ENCODE measurements around the gene GEMIN2.
"Not testable (repeated sequence)": the region's sequence is repeated elsewhere in the genome, so short reads cannot be mapped to it uniquely, and the experiment has no call there.

GEMIN2 gene

DNA sequence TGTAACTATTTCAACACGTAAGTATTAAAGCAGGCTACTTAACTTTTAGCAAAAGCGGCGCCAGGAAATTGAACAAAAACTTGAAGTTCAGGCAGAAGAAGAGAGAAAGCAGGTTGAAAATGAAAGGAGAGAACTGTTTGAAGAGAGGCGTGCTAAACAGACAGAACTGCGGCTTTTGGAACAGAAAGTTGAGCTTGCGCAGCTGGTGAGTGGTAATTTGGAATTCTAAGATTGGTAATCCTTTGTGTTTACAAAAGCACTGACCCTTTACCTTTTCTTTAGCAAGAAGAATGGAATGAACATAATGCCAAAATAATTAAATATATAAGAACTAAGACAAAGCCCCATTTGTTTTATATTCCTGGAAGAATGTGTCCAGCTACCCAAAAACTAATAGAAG, 64.9 kb downstream of the GEMIN2 start:
- DNase-seq = no peak

DNA sequence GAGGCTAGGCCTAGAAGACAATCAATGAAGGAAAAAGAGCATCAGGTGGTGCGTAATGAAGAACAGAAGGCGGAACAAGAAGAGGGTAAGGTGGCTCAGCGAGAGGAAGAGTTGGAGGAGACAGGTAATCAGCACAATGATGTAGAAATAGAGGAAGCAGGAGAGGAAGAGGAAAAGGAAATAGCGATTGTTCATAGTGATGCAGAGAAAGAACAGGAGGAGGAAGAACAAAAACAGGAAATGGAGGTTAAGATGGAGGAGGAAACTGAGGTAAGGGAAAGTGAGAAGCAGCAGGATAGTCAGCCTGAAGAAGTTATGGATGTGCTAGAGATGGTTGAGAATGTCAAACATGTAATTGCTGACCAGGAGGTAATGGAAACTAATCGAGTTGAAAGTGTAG, 66.4 kb downstream of the GEMIN2 start:
- DNase-seq = no peak

GRCh38 chr14:39181026-39181692, 67.0 kb downstream of the GEMIN2 start:
- no peak for DNase-seq

DNA sequence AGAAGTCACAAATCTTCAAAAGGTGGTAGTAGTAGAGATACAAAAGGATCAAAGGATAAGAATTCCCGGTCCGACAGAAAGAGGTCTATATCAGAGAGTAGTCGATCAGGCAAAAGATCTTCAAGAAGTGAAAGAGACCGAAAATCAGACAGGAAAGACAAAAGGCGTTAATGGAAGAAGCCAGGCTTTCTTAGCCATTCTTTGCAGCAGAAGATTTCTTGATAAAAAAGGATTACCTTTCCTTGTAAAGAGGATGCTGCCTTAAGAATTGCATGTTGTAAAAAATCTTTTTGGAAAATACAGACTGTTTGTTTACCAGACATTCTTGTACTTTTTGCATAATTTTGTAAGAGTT, 67.5 kb downstream of the GEMIN2 start:
- DNase-seq = no peak

DNA sequence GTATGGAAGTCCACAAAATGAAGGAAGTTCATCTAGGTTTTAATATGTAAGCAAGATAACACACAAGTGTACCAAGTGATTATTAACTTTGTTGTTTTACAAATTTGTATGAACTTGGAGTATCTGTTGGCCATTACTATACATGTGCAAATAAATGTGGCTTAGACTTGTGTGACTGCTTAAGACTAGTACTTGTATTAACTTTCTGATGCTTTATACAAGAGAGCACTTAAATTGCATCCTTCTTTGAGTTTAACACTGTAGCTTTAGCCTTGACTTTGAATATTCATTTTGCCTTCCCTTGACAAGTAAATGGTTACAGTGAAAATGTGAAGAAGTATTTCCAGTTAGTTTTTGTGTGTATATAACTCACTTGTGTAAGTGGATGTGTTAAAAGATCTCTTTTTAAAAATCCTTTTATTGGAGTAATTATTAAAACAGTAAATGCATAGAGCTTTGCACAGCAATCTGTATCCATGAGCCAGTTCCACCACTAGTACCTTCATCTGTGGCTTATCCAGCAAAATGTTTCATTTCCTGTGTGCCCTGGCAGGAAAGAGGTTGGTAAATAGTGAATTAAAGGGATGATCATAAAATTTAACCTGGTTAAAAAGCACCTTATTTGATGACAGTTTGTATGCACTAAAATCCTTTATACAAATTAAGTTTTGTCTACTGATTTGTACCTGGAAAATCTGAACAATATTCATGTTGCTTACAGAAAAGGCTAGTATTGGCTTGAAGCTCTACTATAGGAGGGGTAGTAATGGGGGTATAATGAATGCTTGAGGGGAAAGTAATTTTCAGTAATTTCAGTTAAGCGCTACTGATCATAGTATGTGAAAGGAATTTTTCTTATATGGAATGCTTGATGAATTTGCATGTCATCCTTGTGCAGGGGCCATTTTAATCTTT, 68.9 kb downstream of the GEMIN2 start:
- DNase-seq = no peak

GRCh38 chr14:39183685-39184003, 69.5 kb downstream of the GEMIN2 start:
- not testable (repeated sequence) for DNase-seq

- DNase-seq = no peak
Measured at GRCh38 chr14:39184628-39185255, 70.6 kb downstream of the GEMIN2 start.

DNA sequence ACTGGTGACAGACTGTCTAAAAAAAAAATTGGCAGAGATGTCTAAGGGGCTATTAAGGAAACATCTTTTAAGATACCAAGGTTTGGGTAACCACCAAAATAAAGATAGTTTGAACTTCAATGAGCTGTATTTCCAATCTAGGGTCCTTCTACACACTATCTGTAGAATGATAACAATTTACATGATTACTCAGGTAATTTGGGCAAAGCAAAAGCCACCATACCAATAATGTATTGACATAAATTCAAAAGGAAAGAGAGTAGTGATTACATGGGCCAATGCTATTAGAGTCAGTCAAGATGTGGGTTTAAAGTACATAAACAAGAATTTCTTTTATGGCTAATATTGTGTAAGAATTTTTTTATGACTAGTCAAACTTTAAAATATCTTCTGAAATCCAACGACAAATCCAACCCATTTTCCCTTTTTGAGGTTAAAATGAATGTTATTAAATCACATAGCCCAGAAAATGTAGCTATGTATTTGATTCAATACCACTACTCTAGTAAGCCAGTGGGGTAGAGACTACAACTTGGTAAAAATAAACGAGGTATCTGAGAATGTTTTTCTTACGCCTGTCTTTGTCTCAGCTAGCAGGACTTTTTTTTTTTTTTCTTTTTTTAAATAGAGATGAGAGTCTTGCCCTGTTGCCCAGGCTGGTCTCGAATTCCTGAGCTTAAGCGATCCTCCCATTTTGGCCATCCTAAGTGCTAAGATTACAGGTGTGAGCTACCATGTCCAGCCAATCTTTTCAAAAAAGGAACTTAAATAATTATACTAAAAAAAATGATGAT, 71.3 kb downstream of the GEMIN2 start:
- no peak for DNase-seq

All from activated effector memory CD4-positive, alpha-beta T cell treated with anti-CD3 and anti-CD28 coated beads, Interleukin-2, amount 50 U/mL, for 16 hours (primary cell).